Kidney (tissue), 14 donors: ENCODE measurements around the gene GPR37L1. TPM values are rescaled to one million over a fixed set of nuclear protein-coding genes. Genes with fewer than 3 reads are reported as not detected.
A peak's percentile ranks its signal among the peaks of the same experiment; 100 is the strongest.

Experiments used
- DNase-seq, 5 donors: peaks; one replicate each; pipeline ENCODE4 v3.0.0-alpha.2; 2013 to 2020
- FAIRE-seq: peaks from 2 replicates; lab custom pipeline; 2012; peaks lifted over from hg19 to GRCh38; lab: Jason Lieb, UNC
- H3K27ac ChIP-seq, 2 donors: one replicate each; pipeline ENCODE4 v1.7.0; 2013; ENCODE audit warnings: low read depth in 2 of 2, low read length in 2 of 2, inconsistent platforms in 1 of 2
- H3K27me3 ChIP-seq: one replicate; pipeline ENCODE4 v1.7.1; 2013; ENCODE audit warnings: low read length, inconsistent platforms; ENCODE audit not compliant: control insufficient read depth, insufficient read depth
- H3K36me3 ChIP-seq, 3 donors: one replicate each; pipeline versions ENCODE4 v1.7.0 to v1.7.1; 2013; ENCODE audit warnings: low read length in 3 of 3, control low read depth in 1 of 3, inconsistent platforms in 1 of 3; ENCODE audit not compliant: insufficient read depth in 3 of 3, control insufficient read depth in 2 of 3
- H3K4me1 ChIP-seq, 3 donors: one replicate each; pipeline versions ENCODE4 v1.7.0 to v1.7.1; 2013; ENCODE audit warnings: low read length in 3 of 3, inconsistent platforms in 1 of 3, low read depth in 1 of 3; ENCODE audit not compliant: control insufficient read depth in 2 of 3, insufficient read depth in 2 of 3
- H3K4me3 ChIP-seq, 3 donors: one replicate each; pipeline versions ENCODE4 v1.7.0 to v1.8.1; 2013; ENCODE audit warnings: low read length in 3 of 3, control low read depth in 1 of 3, inconsistent platforms in 1 of 3
- H3K9ac ChIP-seq, 3 donors: one replicate each; pipeline versions ENCODE4 v1.7.0 to v1.7.1; 2013; ENCODE audit warnings: low read length in 3 of 3, control low read depth in 1 of 3, inconsistent platforms in 1 of 3
- H3K9me3 ChIP-seq, 3 donors: one replicate each; pipeline versions ENCODE4 v1.7.0 to v1.7.1; 2013; ENCODE audit warnings: low read length in 3 of 3, control low read depth in 1 of 3, inconsistent platforms in 1 of 3; ENCODE audit not compliant: control insufficient read depth in 2 of 3, insufficient read depth in 1 of 3
- intact Hi-C: fragments of 100-400 bp; cut with DNase I; formaldehyde crosslinking; loops from one replicate; pipeline ENCODE4 v1.11.1; 2022
- polyA plus RNA-seq: library from polyadenylated mRNA; stranded (reverse); fragments of 350-450 nt; fragmentation: Illumina TruSeq; extraction: RNeasy Lipid Tissue Mini Kit (QIAGEN cat#74804); gene quantifications from one replicate; pipeline ENCODE4 v1.2.3, GENCODE V29; 2014; ENCODE audit warnings: low read depth, low replicate concordance; ENCODE audit not compliant: insufficient read depth
- total RNA-seq: library from RNA; stranded (reverse); fragmentation: NEBNext Ultra II Directional; extraction: Animal tissue kit (Norgen Biotek cat#: 25700); gene quantifications from one replicate; pipeline ENCODE4 v1.2.1, GENCODE V29; 2021
- TF ChIP-seq, protein P1 (sequence below): IDR thresholded peaks from 3 replicates; pipeline ENCODE4 v1.5.1; 2012; ENCODE audit warnings: mild to moderate bottlenecking, moderate library complexity, borderline replicate concordance; ENCODE audit not compliant: insufficient read depth; ENCODE audit errors: extremely low read depth
- donor health status: control.
- donor health status: control.
- donor health status: control.
- donor health status: control.
- donor health status: control.
- donor health status: DM: yes; HTN: yes; CAD: no.
- donor health status: Normal renal cell carcinoma (clear cell type).

The GPR37L1 gene
- total and polyA plus RNA-seq, 2 donors from 2014 or later, result 0.13 TPM; not detected in 1

DNA sequence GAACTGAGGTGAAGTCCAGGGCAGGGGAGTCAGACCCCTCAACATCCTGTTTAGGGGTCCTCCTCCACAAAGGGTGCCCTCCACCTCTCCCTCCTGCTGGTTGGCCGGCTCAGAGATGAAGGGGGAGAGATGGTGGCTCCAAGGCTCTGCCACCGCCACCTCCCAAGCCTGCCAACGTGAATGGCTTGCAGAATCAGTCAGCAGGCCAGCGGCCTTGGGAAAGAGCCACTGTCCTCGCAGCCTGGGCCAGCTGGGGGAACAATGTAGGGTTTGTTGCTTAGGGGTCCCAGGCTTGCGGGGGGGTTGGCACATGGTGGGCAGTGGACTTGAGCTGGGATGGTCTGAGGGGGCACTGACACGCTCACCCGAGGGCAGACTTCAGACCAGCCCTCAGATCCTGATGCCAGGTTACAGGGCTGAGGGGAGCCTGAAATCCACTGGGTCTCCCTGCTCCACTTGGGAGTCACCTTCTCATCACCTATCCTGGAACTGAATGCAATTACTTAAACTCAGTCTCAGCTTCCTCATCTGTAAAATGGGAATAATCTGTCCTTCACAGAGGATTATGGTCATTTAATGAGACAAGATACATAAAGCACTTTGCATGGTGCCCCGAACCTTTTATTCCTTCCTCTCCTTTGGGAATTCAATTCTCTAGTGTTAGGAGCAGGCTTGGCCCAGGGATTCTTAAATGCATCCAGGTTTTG lies 8.3 kb downstream of the GPR37L1 start:
- H3K9me3 ChIP-seq, result no peaks in the 10 kb centered on the region
- H3K4me3 ChIP-seq, result no peak overlapping the region
- peaks cover 5 to 25% (median 10%) of the 10 kb centered on the region in 3 donors for H3K36me3 ChIP-seq
- no peaks in the 10 kb centered on the region for H3K27me3 ChIP-seq
- intact Hi-C loops, result loop anchor here (5.0 kb wide), 1 partner anchor 129 kb away; no protein-coding TSS in a partner anchor
- TF ChIP-seq, protein P1, sequence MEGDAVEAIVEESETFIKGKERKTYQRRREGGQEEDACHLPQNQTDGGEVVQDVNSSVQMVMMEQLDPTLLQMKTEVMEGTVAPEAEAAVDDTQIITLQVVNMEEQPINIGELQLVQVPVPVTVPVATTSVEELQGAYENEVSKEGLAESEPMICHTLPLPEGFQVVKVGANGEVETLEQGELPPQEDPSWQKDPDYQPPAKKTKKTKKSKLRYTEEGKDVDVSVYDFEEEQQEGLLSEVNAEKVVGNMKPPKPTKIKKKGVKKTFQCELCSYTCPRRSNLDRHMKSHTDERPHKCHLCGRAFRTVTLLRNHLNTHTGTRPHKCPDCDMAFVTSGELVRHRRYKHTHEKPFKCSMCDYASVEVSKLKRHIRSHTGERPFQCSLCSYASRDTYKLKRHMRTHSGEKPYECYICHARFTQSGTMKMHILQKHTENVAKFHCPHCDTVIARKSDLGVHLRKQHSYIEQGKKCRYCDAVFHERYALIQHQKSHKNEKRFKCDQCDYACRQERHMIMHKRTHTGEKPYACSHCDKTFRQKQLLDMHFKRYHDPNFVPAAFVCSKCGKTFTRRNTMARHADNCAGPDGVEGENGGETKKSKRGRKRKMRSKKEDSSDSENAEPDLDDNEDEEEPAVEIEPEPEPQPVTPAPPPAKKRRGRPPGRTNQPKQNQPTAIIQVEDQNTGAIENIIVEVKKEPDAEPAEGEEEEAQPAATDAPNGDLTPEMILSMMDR, result no peak
- DNase-seq, result peak in 1 of 5 donors; percentile 61
- no peak for FAIRE-seq
- H3K4me1 ChIP-seq, result peaks cover 0 to 17% (median 17%) of the 10 kb centered on the region in 3 donors
- H3K9ac ChIP-seq, result no peak overlapping the region
- H3K27ac ChIP-seq, result no peak overlapping the region

DNA sequence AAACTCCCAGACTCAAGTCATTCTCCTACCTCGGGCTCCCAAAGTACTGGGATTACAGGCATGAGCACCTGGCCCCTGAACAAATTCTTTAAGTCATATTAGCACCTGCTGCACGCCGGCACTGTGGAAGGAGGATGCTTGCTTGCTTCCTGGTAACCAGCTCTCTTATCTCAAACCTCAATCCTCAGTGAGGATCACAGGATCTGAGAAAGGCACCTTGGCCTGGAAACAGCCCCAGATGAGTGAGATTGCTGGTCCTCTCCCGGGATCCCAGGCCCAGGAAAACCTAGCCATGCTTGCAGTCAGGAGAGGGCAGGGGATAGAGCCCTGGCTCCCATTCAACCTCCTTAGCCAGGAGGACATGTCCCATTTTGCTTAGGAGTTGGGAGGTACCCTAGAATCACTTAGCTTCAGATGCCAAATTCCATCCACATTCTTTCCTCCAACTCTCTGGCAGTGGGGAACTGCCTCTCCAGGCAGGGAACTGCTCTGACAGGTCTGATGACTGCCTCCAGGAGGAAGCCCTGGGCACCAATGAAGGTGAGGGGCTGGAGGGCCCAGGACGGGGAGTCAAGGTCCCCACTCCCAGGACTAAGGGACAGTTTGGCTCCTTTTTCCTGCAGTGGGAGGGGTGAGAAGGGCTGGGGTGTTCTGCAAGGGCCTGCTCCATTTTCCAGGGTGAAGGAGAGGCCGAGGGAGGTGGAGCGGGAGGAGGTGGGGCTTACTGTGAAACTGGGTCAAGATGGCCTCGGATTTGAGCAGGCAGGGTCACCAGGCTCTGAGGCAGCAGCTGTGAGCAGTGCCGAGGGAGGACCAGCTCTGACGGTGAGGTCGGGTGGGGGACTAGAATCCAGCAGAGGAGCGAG lies 9.5 kb downstream of the GPR37L1 start:
- peak overlapping the region; percentile 87 to 89 for H3K27ac ChIP-seq
- intact Hi-C loops, result loop anchor here (5.0 kb wide), 1 partner anchor 130 kb away; no protein-coding TSS in a partner anchor
- FAIRE-seq, result no peak

DNA sequence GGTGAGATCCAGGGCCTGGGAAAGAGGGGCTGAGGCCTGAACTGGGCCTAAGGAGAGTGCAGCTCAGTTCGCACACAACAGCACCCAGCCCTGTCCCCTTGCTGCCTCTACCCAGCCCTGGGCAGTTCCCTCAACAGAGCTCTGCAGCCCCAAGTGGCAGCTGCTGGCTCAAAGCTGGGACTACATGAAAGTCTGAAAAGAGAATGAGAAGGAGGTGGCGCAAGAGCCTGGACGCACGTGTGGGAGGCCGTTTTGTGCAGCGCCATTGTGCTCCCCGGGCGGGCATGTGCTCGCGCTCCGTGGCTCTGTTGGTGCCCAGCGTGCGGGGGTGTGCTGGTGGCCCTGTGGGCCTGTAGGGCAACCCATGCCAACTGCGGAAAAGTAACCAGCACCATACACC lies 10.3 kb downstream of the GPR37L1 start:
- DNase-seq (peak in 1 of 5 donors; percentile 66), FAIRE-seq (no peak)
- Histone ChIP-seq H3K4me3 (peak overlapping the region in 1 of 3 donors; percentile 25), H3K27me3 (no peaks in the 10 kb centered on the region), H3K9ac (peak overlapping the region in 2 of 3 donors; percentile 17 to 75), H3K27ac (peak overlapping the region; percentile 87 to 89), H3K4me1 (peaks cover 0 to 17% (median 17%) of the 10 kb centered on the region in 3 donors), H3K36me3 (peaks cover 5 to 25% (median 11%) of the 10 kb centered on the region in 3 donors), H3K9me3 (no peaks in the 10 kb centered on the region)
- TF ChIP-seq, protein P1, result no peak
- intact Hi-C loops, result loop anchor here (5.0 kb wide), 1 partner anchor 131 kb away; no protein-coding TSS in a partner anchor

More for the DNA sequence above, 9.5 kb downstream of the GPR37L1 start:
- Histone ChIP-seq H3K9me3 (no peaks in the 10 kb centered on the region), H3K36me3 (peaks cover 5 to 25% (median 11%) of the 10 kb centered on the region in 3 donors), H3K4me1 (peaks cover 0 to 17% (median 17%) of the 10 kb centered on the region in 3 donors), H3K27me3 (no peaks in the 10 kb centered on the region), H3K9ac (peak overlapping the region in 1 of 3 donors; percentile 75), H3K4me3 (peak overlapping the region in 1 of 3 donors; percentile 25)
- peak in 3 of 5 donors; percentile 58 to 92 (median 61) for DNase-seq
- TF ChIP-seq, protein P1, result no peak
